Measurements from ENCODE around the gene ZMPSTE24. TPM values are rescaled to one million over a fixed set of nuclear protein-coding genes. Genes with fewer than 3 reads are reported as not detected.

The ZMPSTE24 gene
- total RNA-seq, 1 experiment from 2014 or later, result 39.6 TPM

DNA sequence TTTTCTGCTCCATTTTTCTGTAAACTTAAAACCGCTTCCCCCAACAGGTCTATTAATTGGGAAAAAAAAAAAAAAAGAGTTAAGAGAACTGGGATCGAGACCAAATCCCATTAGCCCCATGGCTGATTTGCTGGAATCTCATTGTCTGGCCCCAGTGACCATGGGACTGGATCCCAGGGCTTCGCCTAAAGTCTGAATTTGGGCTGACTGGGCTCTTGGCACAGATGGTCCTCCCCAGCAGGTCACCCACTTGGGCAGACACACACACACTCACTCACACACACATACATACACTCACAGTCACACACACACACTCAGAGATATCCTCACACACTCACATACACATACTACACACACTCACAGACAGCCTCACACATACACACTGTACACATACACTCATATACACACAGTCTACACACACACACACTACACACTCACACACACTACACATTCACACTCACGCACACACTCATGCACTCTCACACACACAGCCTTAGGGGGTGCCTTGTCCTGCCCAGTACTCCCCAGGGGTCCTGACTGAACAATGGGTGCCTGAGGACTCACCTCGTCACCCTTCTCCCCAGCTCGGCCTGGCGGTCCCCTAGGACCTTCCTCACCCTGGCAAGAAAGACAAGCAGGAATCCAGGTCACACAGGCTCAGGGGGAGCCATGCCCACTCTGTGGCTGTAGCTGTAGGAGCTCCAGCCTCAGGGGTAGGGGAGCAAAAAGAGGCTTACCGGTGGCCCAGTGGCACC, 51.5 kb downstream of the ZMPSTE24 start:
- no TSS peak for BruUV-seq (replicated peaks)
- Histone ChIP-seq H3K27me3 (ENCODE audit: insufficient read depth, low read length) (no peaks in the 10 kb centered on the region), H3K9me2 (ENCODE audit: insufficient read depth) (no peaks in the 10 kb centered on the region), H3K27ac (ENCODE audit: low read depth, low read length) (no peak overlapping the region), H3K4me2 (ENCODE audit: low read length) (no peak overlapping the region), H3K9me3 (ENCODE audit: control insufficient read depth in 1 of 2, insufficient read depth in 1 of 2, low read depth in 1 of 2, low read length in 2 of 2) (no peaks in the 10 kb centered on the region), H3K4me3 (replicated peaks in 1 of 2; ENCODE audit: low read depth in 1 of 2, low read length in 2 of 2) (no peak overlapping the region), H4K20me1 (ENCODE audit: insufficient read depth) (no peaks in the 10 kb centered on the region), H3K9ac (ENCODE audit: low read length) (no peak overlapping the region), H3K79me2 (ENCODE audit: insufficient read depth, low read length) (no peaks in the 10 kb centered on the region), H3K36me3 (ENCODE audit: control insufficient read depth in 1 of 2, insufficient read depth in 2 of 2, low read length in 2 of 2) (no peaks in the 10 kb centered on the region), H3K4me1 (ENCODE audit: control insufficient read depth in 1 of 2, insufficient read depth in 2 of 2, low read length in 2 of 2) (peaks cover 13 to 29% of the 10 kb centered on the region in 2 experiments), H2AFZ (ENCODE audit: low read depth, low read length, poor library complexity, severe bottlenecking) (no peak overlapping the region)
- RAD21 ChIA-PET (ENCODE audit: low non-redundant PET in 1 of 2, low total read pairs in 2 of 2, uncharacterized antibody in 2 of 2, unreplicated experiment in 2 of 2), result no interaction called here
- POLR2A ChIA-PET, result no interaction called here
- TF ChIP-seq, protein P1, sequence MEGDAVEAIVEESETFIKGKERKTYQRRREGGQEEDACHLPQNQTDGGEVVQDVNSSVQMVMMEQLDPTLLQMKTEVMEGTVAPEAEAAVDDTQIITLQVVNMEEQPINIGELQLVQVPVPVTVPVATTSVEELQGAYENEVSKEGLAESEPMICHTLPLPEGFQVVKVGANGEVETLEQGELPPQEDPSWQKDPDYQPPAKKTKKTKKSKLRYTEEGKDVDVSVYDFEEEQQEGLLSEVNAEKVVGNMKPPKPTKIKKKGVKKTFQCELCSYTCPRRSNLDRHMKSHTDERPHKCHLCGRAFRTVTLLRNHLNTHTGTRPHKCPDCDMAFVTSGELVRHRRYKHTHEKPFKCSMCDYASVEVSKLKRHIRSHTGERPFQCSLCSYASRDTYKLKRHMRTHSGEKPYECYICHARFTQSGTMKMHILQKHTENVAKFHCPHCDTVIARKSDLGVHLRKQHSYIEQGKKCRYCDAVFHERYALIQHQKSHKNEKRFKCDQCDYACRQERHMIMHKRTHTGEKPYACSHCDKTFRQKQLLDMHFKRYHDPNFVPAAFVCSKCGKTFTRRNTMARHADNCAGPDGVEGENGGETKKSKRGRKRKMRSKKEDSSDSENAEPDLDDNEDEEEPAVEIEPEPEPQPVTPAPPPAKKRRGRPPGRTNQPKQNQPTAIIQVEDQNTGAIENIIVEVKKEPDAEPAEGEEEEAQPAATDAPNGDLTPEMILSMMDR (IDR thresholded peaks at IDR 0.05 in 2 of 3, conservative IDR thresholded peaks at IDR 0.05 in 1 of 3; ENCODE audit: borderline replicate concordance in 1 of 3, insufficient read depth in 1 of 3, low read depth in 2 of 3, low read length in 2 of 3), result no peak
- TF ChIP-seq SP1 (IDR thresholded peaks at IDR 0.05; ENCODE audit: low read depth), result no peak
- TF ChIP-seq SIN3A (IDR thresholded peaks at IDR 0.05; ENCODE audit: low read depth), result no peak
- no peak for TF ChIP-seq SRF (IDR thresholded peaks at IDR 0.05; ENCODE audit: low read depth)
- no peak for TF ChIP-seq EZH2 (IDR thresholded peaks at IDR 0.05)
- TF ChIP-seq, protein P2, sequence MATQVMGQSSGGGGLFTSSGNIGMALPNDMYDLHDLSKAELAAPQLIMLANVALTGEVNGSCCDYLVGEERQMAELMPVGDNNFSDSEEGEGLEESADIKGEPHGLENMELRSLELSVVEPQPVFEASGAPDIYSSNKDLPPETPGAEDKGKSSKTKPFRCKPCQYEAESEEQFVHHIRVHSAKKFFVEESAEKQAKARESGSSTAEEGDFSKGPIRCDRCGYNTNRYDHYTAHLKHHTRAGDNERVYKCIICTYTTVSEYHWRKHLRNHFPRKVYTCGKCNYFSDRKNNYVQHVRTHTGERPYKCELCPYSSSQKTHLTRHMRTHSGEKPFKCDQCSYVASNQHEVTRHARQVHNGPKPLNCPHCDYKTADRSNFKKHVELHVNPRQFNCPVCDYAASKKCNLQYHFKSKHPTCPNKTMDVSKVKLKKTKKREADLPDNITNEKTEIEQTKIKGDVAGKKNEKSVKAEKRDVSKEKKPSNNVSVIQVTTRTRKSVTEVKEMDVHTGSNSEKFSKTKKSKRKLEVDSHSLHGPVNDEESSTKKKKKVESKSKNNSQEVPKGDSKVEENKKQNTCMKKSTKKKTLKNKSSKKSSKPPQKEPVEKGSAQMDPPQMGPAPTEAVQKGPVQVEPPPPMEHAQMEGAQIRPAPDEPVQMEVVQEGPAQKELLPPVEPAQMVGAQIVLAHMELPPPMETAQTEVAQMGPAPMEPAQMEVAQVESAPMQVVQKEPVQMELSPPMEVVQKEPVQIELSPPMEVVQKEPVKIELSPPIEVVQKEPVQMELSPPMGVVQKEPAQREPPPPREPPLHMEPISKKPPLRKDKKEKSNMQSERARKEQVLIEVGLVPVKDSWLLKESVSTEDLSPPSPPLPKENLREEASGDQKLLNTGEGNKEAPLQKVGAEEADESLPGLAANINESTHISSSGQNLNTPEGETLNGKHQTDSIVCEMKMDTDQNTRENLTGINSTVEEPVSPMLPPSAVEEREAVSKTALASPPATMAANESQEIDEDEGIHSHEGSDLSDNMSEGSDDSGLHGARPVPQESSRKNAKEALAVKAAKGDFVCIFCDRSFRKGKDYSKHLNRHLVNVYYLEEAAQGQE (IDR thresholded peaks at IDR 0.05; ENCODE audit: low read depth), result no peak
- no peak for TF ChIP-seq RAD21 (IDR thresholded peaks at IDR 0.05; ENCODE audit: low read depth)
- TF ChIP-seq ZFX (IDR thresholded peaks at IDR 0.05), result no peak
- TF ChIP-seq EZH2phosphoT487 (IDR thresholded peaks at IDR 0.05; ENCODE audit: borderline replicate concordance), result no peak
- TF ChIP-seq CBX3 (IDR thresholded peaks at IDR 0.05; ENCODE audit: low read depth), result no peak
- TF ChIP-seq CEBPB (IDR thresholded peaks at IDR 0.05; ENCODE audit: low read depth), result no peak
- no peak for TF ChIP-seq YY1 (IDR thresholded peaks at IDR 0.05; ENCODE audit: extremely low read depth, insufficient replicate concordance, low read depth, low read length)
- TF ChIP-seq POLR2AphosphoS5 (IDR thresholded peaks at IDR 0.05; ENCODE audit: low read depth, low read length), result no peak
- TF ChIP-seq, protein P3, sequence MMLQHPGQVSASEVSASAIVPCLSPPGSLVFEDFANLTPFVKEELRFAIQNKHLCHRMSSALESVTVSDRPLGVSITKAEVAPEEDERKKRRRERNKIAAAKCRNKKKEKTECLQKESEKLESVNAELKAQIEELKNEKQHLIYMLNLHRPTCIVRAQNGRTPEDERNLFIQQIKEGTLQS (IDR thresholded peaks at IDR 0.05), result no peak
- TF ChIP-seq FOSL1 (IDR thresholded peaks at IDR 0.05; ENCODE audit: low read depth), result no peak
- TF ChIP-seq, protein P4, sequence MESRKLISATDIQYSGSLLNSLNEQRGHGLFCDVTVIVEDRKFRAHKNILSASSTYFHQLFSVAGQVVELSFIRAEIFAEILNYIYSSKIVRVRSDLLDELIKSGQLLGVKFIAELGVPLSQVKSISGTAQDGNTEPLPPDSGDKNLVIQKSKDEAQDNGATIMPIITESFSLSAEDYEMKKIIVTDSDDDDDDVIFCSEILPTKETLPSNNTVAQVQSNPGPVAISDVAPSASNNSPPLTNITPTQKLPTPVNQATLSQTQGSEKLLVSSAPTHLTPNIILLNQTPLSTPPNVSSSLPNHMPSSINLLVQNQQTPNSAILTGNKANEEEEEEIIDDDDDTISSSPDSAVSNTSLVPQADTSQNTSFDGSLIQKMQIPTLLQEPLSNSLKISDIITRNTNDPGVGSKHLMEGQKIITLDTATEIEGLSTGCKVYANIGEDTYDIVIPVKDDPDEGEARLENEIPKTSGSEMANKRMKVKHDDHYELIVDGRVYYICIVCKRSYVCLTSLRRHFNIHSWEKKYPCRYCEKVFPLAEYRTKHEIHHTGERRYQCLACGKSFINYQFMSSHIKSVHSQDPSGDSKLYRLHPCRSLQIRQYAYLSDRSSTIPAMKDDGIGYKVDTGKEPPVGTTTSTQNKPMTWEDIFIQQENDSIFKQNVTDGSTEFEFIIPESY (IDR thresholded peaks at IDR 0.05; ENCODE audit: extremely low read depth, insufficient replicate concordance, low read length), result no peak
- intact Hi-C loops (cut with micrococcal nuclease), result no loop called here
- ATAC-seq, result no peak
- CTCF ChIA-PET, result no interaction called here
- no peak for DNase-seq (ENCODE audit: low read depth, low spot score)
